BE2C (cell line): Measurements from ENCODE around the gene SPO11.

Experiments used
- DNase-seq: peaks from one replicate; pipeline ENCODE4 v3.0.0-alpha.2; 2020
- H3K27me3 ChIP-seq: fragments of 250-450 bp; sonication (Bioruptor Pico); 2 replicates; pipeline ENCODE4 v1.5.1; 2020; ENCODE audit warnings: mild to moderate bottlenecking
- H3K36me3 ChIP-seq: fragments of 250-450 bp; sonication (Bioruptor Pico); 2 replicates; pipeline ENCODE4 v1.5.1; 2020; ENCODE audit warnings: mild to moderate bottlenecking
- H3K4me1 ChIP-seq: fragments of 250-450 bp; sonication (Bioruptor Pico); 2 replicates; pipeline ENCODE4 v1.5.1; 2020
- H3K4me3 ChIP-seq: 2 replicates; pipeline ENCODE4 v1.5.1; 2011; ENCODE audit warnings: low read depth, low read length
- H3K9me3 ChIP-seq: fragments of 250-450 bp; sonication (Bioruptor Pico); 2 replicates; pipeline ENCODE4 v1.5.1; 2020
- CTCF ChIP-seq: IDR thresholded peaks from 2 replicates; pipeline ENCODE4 v1.5.1; 2012; ENCODE audit warnings: mild to moderate bottlenecking, low read depth, low read length

The SPO11 gene

GRCh38 chr20:57388953-57389694 is 59.5 kb downstream of the SPO11 start:
- peaks cover 4% of the 10 kb centered on the region for H3K4me1 ChIP-seq
- H3K27me3 ChIP-seq = no peaks in the 10 kb centered on the region
- peaks cover 16% of the 10 kb centered on the region for H3K36me3 ChIP-seq
- H3K4me3 ChIP-seq = no peak overlapping the region
- DNase-seq = peak; percentile 17
- H3K9me3 ChIP-seq = peaks cover 3% of the 10 kb centered on the region; the same call in 1 of the 2 replicates
- TF ChIP-seq CTCF = no peak

- no peak for TF ChIP-seq CTCF
- H3K4me1 ChIP-seq = peaks cover 4% of the 10 kb centered on the region
- peaks cover 13% of the 10 kb centered on the region for H3K36me3 ChIP-seq
- H3K4me3 ChIP-seq = no peak overlapping the region
- H3K9me3 ChIP-seq = peaks cover 3% of the 10 kb centered on the region; the same call in 1 of the 2 replicates
- peak; percentile 13 for DNase-seq
- no peaks in the 10 kb centered on the region for H3K27me3 ChIP-seq
Observed at GRCh38 chr20:57389695-57390603, 60.3 kb downstream of the SPO11 start.

- H3K4me3 ChIP-seq = peak within 1 kb of the TSS; percentile 70
- no peak for TF ChIP-seq CTCF
- peaks cover 3% of the 10 kb centered on the region; the same call in 1 of the 2 replicates for H3K9me3 ChIP-seq
- H3K36me3 ChIP-seq = peaks cover 15% of the 10 kb centered on the region
- H3K4me1 ChIP-seq = peaks cover 4% of the 10 kb centered on the region
- peak; percentile 81 for DNase-seq
- H3K27me3 ChIP-seq = no peaks in the 10 kb centered on the region
Observed at GRCh38 chr20:57390604-57391438, 61.2 kb downstream of the SPO11 start, which contains the start of gene RBM38. Gene RBM38, plus strand, starts transcription at chr20:57391396. Its CDS starts 186 bp downstream, at chr20:57391582.

- Histone ChIP-seq H3K4me3 (peak overlapping the region; percentile 70), H3K4me1 (peaks cover 4% of the 10 kb centered on the region), H3K36me3 (peaks cover 22% of the 10 kb centered on the region), H3K9me3 (peaks cover 3% of the 10 kb centered on the region; the same call in 1 of the 2 replicates), H3K27me3 (no peaks in the 10 kb centered on the region)
- no peak for TF ChIP-seq CTCF
- DNase-seq = no peak
Observed at GRCh38 chr20:57391439-57392301, 62.1 kb downstream of the SPO11 start.
